GM12878 (cell line): ENCODE data around the gene CEP128. TPM values are rescaled to one million over a fixed set of nuclear protein-coding genes. Genes with fewer than 3 reads are reported as not detected.

Experiments
- ATAC-seq: fragments of 200-7000 bp; cut with Tn5 transposase; 3 replicates; pipeline ENCODE4 v1.9.1; 2020; ENCODE audit warnings: mild to moderate bottlenecking, moderate library complexity
- BruUV-seq: library from RNA; stranded (reverse); fragments of 400-500 nt; replicated peaks from 2 replicates; lab custom pipeline; 2021; lab: Mats Ljungman, UMichigan
- CTCF ChIA-PET: fragments of 300-600 bp; sonication (Branson Sonifier 250); formaldehyde crosslinking; extraction: SDS; loops from one replicate; lab custom pipeline; 2021; ENCODE audit warnings: inconsistent platforms; lab: Yijun Ruan, JAX
- POLR2A ChIA-PET: fragments of 350-600 bp; formaldehyde crosslinking; extraction: SDS; loops from one replicate; lab custom pipeline; 2021; ENCODE audit warnings: inconsistent platforms; lab: Charles Lee
- RAD21 ChIA-PET: fragments of 300-600 bp; sonication (Branson Sonifier 250); formaldehyde crosslinking; loops from one replicate; lab custom pipeline; 2023; ENCODE audit warnings: antibody characterized with exemption; ENCODE audit not compliant: unreplicated experiment; lab: Charles Lee
- SMC1A ChIA-PET: fragments of 300-600 bp; sonication (Branson Sonifier 250); formaldehyde crosslinking; loops from one replicate; lab custom pipeline; 2023; ENCODE audit not compliant: unreplicated experiment, uncharacterized antibody; lab: Charles Lee
- DNase-seq: peaks from one replicate; pipeline ENCODE4 v3.0.0-alpha.2; 2011; ENCODE audit warnings: low read depth, low spot score
- FAIRE-seq: peaks from 3 replicates; lab custom pipeline; 2011; peaks lifted over from hg19 to GRCh38; lab: Jason Lieb, UNC
- H2AFZ ChIP-seq: 2 replicates; pipeline ENCODE4 v1.6.0; 2011; ENCODE audit warnings: low read depth, low read length, control low read depth; ENCODE audit not compliant: control insufficient read depth
- H3K27ac ChIP-seq: 2 replicates; pipeline ENCODE4 v1.5.1; 2011; ENCODE audit warnings: control low read depth; ENCODE audit not compliant: control insufficient read depth, insufficient read depth
- H3K27me3 ChIP-seq, 2 experiments: replicated peaks in 1 of 2; 2 replicates each; pipeline versions ENCODE4 v1.6.0 to v1.6.1; 2011; ENCODE audit warnings: low read length in 1 of 2; ENCODE audit not compliant: control insufficient read depth in 2 of 2, insufficient read depth in 2 of 2
- H3K36me3 ChIP-seq, 2 experiments: 2 replicates each; pipeline ENCODE4 v1.5.1; 2011; ENCODE audit warnings: low read length in 1 of 2; ENCODE audit not compliant: control insufficient read depth in 2 of 2, insufficient read depth in 2 of 2
- H3K4me1 ChIP-seq: 2 replicates; pipeline ENCODE4 v1.6.1; 2011; ENCODE audit warnings: mild to moderate bottlenecking, low read length, moderate library complexity, mixed read lengths; ENCODE audit not compliant: control insufficient read depth, insufficient read depth
- H3K4me2 ChIP-seq: 2 replicates; pipeline ENCODE4 v1.6.0; 2011; ENCODE audit warnings: control low read depth; ENCODE audit not compliant: control insufficient read depth, insufficient read depth
- H3K4me3 ChIP-seq: fragments of 200-600 bp; sonication (generic); 2 replicates; pipeline ENCODE4 v1.5.1; 2016
- H3K79me2 ChIP-seq: 2 replicates; pipeline ENCODE4 v1.6.0; 2011; ENCODE audit warnings: low read length; ENCODE audit not compliant: control insufficient read depth, insufficient read depth
- H3K9ac ChIP-seq: 2 replicates; pipeline ENCODE4 v1.8.0; 2011; ENCODE audit warnings: low read length, control low read depth, mixed read lengths; ENCODE audit not compliant: control insufficient read depth, insufficient read depth
- H3K9me3 ChIP-seq: replicated peaks from 3 replicates; pipeline ENCODE4 v1.5.1; 2011; ENCODE audit warnings: mild to moderate bottlenecking, low read length; ENCODE audit not compliant: control insufficient read depth, insufficient read depth
- H4K20me1 ChIP-seq: 2 replicates; pipeline ENCODE4 v1.6.0; 2011; ENCODE audit not compliant: control insufficient read depth, insufficient read depth
- BRCA1 ChIP-seq: IDR thresholded peaks from 2 replicates; pipeline ENCODE4 v1.6.1; 2011; ENCODE audit warnings: low read depth, low read length, improper control_type of control experiment
- CEBPB ChIP-seq, 2 experiments: fragments of 150-350 bp in 1 of 2; IDR thresholded peaks; 2 replicates each; pipeline ENCODE4 v1.6.1; 2012 to 2014; ENCODE audit warnings: low read depth in 2 of 2, low read length in 2 of 2, borderline replicate concordance in 1 of 2, inconsistent platforms in 1 of 2
- CREB1 ChIP-seq: IDR thresholded peaks from 2 replicates; pipeline ENCODE4 v1.6.1; 2012; ENCODE audit warnings: low read depth, mild to moderate bottlenecking, inconsistent platforms
- FOS ChIP-seq: IDR thresholded peaks from 3 replicates; pipeline ENCODE4 v1.6.1; 2011; ENCODE audit warnings: borderline replicate concordance; ENCODE audit not compliant: insufficient read length; ENCODE audit errors: extremely low read depth
- FOXK2 ChIP-seq: fragments of 450-650 bp; IDR thresholded peaks from 2 replicates; pipeline ENCODE4 v1.6.1; 2017; ENCODE audit warnings: mild to moderate bottlenecking, moderate library complexity
- HCFC1 ChIP-seq: fragments of 150-350 bp; IDR thresholded peaks from 2 replicates; pipeline ENCODE4 v1.6.1; 2014; ENCODE audit warnings: low read length
- MTA2 ChIP-seq: fragments of 450-650 bp; IDR thresholded peaks from 2 replicates; pipeline ENCODE4 v1.6.1; 2016; ENCODE audit warnings: low read depth, mild to moderate bottlenecking, moderate library complexity
- NFYA ChIP-seq: IDR thresholded peaks from 2 replicates; pipeline ENCODE4 v1.6.1; 2011; ENCODE audit warnings: low read depth, mild to moderate bottlenecking, low read length, improper control_type of control experiment, borderline replicate concordance
- SPI1 ChIP-seq: IDR thresholded peaks from 2 replicates; pipeline ENCODE4 v1.6.1; 2011; ENCODE audit warnings: low read depth, mild to moderate bottlenecking, low read length, moderate library complexity, borderline replicate concordance; ENCODE audit not compliant: insufficient read depth
- STAT1 ChIP-seq: fragments of 450-650 bp; conservative IDR thresholded peaks from 2 replicates; pipeline ENCODE4 v1.6.1; 2014; ENCODE audit warnings: antibody characterized with exemption, mild to moderate bottlenecking
- ZSCAN29 ChIP-seq: fragments of 450-650 bp; IDR thresholded peaks from 2 replicates; pipeline ENCODE4 v1.6.1; 2017; ENCODE audit warnings: mild to moderate bottlenecking, moderate library complexity
- WGBS: methylation state at CpG from one replicate; pipeline ENCODE4 v1.1.6; 2016; ENCODE audit warnings: low lambda C conversion rate; ENCODE audit not compliant: insufficient replicate concordance, insufficient coverage; ENCODE audit errors: missing lambda C conversion rate; 5-methylcytosine and 5-hydroxymethylcytosine counted together
- in situ Hi-C: fragments of 300-500 bp; cut with MboI; formaldehyde crosslinking; loops from 9 replicates; pipeline ENCODE4 v1.14.3; 2018; ENCODE audit warnings: mixed read lengths
- intact Hi-C: fragments of 100-400 bp; cut with micrococcal nuclease; formaldehyde crosslinking; loops from one replicate; pipeline ENCODE4 v1.14.2; 2022; ENCODE audit not compliant: unreplicated experiment
- polyA plus RNA-seq, 11 experiments: library from polyadenylated mRNA; depleted of rRNA in 4 of 11; unstranded in 6 of 11; stranded (reverse) in 5 of 11; fragments of >200 nt; fragmentation: Nextera tagmentation in 4 of 11; fragmentation: Illumina TruSeq in 1 of 11; extraction: Ambion mirVana in 4 of 11; extraction: Trizol in 1 of 11; gene quantifications; 1 replicate in 1 of 11; 2 replicates in 10 of 11; pipeline versions ENCODE4 v1.2.1 to v1.2.3, GENCODE V29; 2011 to 2016; ENCODE audit warnings: inconsistent platforms in 2 of 11, missing spikeins in 2 of 11, low read depth in 1 of 11
- total RNA-seq, 4 experiments: library from RNA; depleted of rRNA in 3 of 4; stranded (reverse); fragments of >200 nt in 3 of 4; fragmentation: Illumina TruSeq in 1 of 4; extraction: Trizol in 1 of 4; gene quantifications; 2 replicates each; pipeline versions ENCODE4 v1.2.1 to v1.2.3, GENCODE V29; 2013 to 2021
- TF ChIP-seq, protein P1 (sequence below): fragments of 450-650 bp; IDR thresholded peaks from 2 replicates; pipeline ENCODE4 v1.6.1; 2018; ENCODE audit warnings: borderline replicate concordance, mild to moderate bottlenecking; ENCODE audit not compliant: partially characterized antibody
- TF ChIP-seq, protein P2 (sequence below): IDR thresholded peaks from 2 replicates; pipeline ENCODE4 v1.6.1; 2012; ENCODE audit warnings: low read depth, low read length, improper control_type of control experiment
- TF ChIP-seq, protein P3 (sequence below): fragments of 450-650 bp; IDR thresholded peaks from 2 replicates; pipeline ENCODE4 v1.6.1; 2016; ENCODE audit warnings: mild to moderate bottlenecking
- TF ChIP-seq, protein P4 (sequence below): fragments of 450-650 bp; IDR thresholded peaks from 2 replicates; pipeline ENCODE4 v1.6.1; 2017; ENCODE audit warnings: low read depth, mild to moderate bottlenecking, moderate library complexity
- TF ChIP-seq, protein P5 (sequence below): fragments of 450-650 bp; IDR thresholded peaks from 2 replicates; pipeline ENCODE4 v1.6.1; 2017; ENCODE audit warnings: mild to moderate bottlenecking, low read depth, inconsistent platforms; ENCODE audit not compliant: poor library complexity, severe bottlenecking

The CEP128 gene
- total and polyA plus RNA-seq, 10 of the 15 experiments (the other 5 are each of a cell fraction or from before 2014, with no cell fraction given) = 1.1 to 6.7 (median 3.4) TPM

DNA sequence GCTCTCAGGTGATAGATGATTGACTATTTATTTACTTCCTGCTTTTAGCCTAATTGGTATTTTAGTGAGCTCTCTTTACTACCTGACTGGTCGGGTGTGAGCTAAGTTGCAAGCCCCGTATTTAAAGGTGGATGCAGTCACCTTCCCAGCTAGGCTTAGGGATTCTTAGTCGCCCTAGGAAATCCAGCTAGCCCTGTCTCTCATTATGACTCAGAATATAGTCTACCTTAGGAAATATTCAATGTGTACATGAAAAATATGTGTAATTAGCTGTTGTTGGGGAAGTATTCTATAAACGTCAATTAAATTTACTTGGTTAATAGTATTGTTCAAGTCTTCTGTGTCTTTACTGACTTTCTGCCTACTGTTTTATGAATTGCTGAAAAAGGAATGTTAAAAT is 423.4 kb downstream of the CEP128 start:
- no peaks in the 10 kb centered on the region for H3K4me1 ChIP-seq
- DNase-seq = no peak
- H3K27ac ChIP-seq = no peak overlapping the region
- H3K36me3 ChIP-seq = no peaks in the 10 kb centered on the region
- ChIA-PET CTCF (interaction anchor here (0.6 to 1.7 kb wide), 2 partner anchors 11 to 205 kb away, joined by 4 read pairs; no protein-coding TSS in a partner anchor), POLR2A (no interaction called here), RAD21 (no interaction called here), SMC1A (interaction anchor here (0.5 kb wide), 1 partner anchor 172 kb away, joined by 3 read pairs; no protein-coding TSS in a partner anchor)
- no peaks in the 10 kb centered on the region for H3K27me3 ChIP-seq
- H3K4me3 ChIP-seq = no peak overlapping the region
- in situ Hi-C loops = no loop called here
- FAIRE-seq = no peak
- H3K4me2 ChIP-seq = no peak overlapping the region
- no peak overlapping the region for H3K9ac ChIP-seq
- intact Hi-C loops = no loop called here
- no peak overlapping the region for H2AFZ ChIP-seq
- H3K9me3 ChIP-seq = no peaks in the 10 kb centered on the region
- no peak for ATAC-seq
- BruUV-seq = no TSS peak
- no peaks in the 10 kb centered on the region for H4K20me1 ChIP-seq
- H3K79me2 ChIP-seq = no peaks in the 10 kb centered on the region
- WGBS = 56% methylated on average over 4 of the region's 4 CpGs
- TF ChIP-seq, protein P1, sequence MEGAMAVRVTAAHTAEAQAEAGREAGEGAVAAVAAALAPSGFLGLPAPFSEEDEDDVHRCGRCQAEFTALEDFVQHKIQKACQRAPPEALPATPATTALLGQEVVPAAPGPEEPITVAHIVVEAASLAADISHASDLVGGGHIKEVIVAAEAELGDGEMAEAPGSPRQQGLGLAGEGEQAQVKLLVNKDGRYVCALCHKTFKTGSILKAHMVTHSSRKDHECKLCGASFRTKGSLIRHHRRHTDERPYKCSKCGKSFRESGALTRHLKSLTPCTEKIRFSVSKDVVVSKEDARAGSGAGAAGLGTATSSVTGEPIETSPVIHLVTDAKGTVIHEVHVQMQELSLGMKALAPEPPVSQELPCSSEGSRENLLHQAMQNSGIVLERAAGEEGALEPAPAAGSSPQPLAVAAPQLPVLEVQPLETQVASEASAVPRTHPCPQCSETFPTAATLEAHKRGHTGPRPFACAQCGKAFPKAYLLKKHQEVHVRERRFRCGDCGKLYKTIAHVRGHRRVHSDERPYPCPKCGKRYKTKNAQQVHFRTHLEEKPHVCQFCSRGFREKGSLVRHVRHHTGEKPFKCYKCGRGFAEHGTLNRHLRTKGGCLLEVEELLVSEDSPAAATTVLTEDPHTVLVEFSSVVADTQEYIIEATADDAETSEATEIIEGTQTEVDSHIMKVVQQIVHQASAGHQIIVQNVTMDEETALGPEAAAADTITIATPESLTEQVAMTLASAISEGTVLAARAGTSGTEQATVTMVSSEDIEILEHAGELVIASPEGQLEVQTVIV = no peak
- TF ChIP-seq, protein P2, sequence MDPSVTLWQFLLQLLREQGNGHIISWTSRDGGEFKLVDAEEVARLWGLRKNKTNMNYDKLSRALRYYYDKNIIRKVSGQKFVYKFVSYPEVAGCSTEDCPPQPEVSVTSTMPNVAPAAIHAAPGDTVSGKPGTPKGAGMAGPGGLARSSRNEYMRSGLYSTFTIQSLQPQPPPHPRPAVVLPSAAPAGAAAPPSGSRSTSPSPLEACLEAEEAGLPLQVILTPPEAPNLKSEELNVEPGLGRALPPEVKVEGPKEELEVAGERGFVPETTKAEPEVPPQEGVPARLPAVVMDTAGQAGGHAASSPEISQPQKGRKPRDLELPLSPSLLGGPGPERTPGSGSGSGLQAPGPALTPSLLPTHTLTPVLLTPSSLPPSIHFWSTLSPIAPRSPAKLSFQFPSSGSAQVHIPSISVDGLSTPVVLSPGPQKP = no peak
- TF ChIP-seq, protein P3, sequence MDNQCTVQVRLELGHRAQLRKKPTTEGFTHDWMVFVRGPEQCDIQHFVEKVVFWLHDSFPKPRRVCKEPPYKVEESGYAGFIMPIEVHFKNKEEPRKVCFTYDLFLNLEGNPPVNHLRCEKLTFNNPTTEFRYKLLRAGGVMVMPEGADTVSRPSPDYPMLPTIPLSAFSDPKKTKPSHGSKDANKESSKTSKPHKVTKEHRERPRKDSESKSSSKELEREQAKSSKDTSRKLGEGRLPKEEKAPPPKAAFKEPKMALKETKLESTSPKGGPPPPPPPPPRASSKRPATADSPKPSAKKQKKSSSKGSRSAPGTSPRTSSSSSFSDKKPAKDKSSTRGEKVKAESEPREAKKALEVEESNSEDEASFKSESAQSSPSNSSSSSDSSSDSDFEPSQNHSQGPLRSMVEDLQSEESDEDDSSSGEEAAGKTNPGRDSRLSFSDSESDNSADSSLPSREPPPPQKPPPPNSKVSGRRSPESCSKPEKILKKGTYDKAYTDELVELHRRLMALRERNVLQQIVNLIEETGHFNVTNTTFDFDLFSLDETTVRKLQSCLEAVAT = no peak
- TF ChIP-seq, protein P4, sequence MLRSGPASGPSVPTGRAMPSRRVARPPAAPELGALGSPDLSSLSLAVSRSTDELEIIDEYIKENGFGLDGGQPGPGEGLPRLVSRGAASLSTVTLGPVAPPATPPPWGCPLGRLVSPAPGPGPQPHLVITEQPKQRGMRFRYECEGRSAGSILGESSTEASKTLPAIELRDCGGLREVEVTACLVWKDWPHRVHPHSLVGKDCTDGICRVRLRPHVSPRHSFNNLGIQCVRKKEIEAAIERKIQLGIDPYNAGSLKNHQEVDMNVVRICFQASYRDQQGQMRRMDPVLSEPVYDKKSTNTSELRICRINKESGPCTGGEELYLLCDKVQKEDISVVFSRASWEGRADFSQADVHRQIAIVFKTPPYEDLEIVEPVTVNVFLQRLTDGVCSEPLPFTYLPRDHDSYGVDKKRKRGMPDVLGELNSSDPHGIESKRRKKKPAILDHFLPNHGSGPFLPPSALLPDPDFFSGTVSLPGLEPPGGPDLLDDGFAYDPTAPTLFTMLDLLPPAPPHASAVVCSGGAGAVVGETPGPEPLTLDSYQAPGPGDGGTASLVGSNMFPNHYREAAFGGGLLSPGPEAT = no peak
- TF ChIP-seq FOS = no peak
- TF ChIP-seq ZSCAN29 = no peak
- TF ChIP-seq FOXK2 = no peak
- TF ChIP-seq STAT1 = no peak
- TF ChIP-seq NFYA = no peak
- TF ChIP-seq CREB1 = no peak
- TF ChIP-seq BRCA1 = no peak
- no peak for TF ChIP-seq HCFC1
- no peak for TF ChIP-seq SPI1
- TF ChIP-seq CEBPB (IDR thresholded peaks at IDR 0.05; ENCODE audit: borderline replicate concordance in 1 of 2, low read depth in 2 of 2, low read length in 2 of 2) = no peak
- no peak for TF ChIP-seq MTA2
- TF ChIP-seq, protein P5, sequence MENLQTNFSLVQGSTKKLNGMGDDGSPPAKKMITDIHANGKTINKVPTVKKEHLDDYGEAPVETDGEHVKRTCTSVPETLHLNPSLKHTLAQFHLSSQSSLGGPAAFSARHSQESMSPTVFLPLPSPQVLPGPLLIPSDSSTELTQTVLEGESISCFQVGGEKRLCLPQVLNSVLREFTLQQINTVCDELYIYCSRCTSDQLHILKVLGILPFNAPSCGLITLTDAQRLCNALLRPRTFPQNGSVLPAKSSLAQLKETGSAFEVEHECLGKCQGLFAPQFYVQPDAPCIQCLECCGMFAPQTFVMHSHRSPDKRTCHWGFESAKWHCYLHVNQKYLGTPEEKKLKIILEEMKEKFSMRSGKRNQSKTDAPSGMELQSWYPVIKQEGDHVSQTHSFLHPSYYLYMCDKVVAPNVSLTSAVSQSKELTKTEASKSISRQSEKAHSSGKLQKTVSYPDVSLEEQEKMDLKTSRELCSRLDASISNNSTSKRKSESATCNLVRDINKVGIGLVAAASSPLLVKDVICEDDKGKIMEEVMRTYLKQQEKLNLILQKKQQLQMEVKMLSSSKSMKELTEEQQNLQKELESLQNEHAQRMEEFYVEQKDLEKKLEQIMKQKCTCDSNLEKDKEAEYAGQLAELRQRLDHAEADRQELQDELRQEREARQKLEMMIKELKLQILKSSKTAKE = no peak
